ENCODE measurements around the gene NPPC. TPM values are rescaled to one million over a fixed set of nuclear protein-coding genes. Genes with fewer than 3 reads are reported as not detected.

NPPC gene
- total RNA-seq, 4 donors from 2014 or later: not detected

DNA sequence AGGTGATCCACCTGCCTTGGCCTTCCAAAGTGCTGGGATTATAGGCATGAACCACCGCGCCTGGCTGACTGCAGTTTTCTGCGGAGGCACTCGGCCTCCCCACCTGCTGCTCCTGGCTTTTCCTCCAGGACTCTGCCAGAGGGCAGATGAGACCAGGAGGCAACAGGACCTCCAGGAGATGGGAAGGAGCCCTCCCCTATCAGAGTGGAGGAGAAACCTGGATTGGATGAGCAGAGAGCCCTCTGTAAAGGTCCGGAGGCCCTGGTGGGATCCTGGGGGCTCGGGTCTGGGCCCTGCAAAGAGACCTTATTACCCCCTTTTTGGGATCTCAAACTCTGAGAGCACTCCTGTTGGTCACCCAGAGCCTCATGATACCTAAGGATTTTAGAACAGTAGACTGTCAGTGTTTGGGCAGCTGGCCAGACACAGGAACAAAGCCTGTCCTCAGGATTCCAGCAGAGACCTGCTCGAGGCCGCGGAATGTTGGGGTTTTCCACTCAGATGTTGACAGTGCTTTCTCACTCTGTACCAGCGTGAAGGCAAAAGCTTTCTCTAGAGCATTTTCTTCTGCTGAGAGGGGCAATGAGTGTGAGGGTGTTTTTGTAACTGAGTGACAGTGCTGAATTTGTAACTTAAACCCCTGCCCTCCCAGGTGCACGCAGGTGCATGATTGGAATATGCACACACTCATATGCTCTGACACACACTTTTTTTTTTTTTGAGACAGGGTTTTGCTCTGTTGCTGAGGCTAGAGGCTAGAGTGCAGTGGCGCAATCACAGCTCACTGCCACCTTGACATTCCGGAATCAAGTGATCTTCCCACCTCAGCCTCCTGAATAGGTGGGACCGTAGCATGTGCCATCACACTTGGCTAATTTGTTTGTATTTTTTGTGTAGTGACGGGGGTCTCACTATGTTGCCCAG lies 48.4 kb downstream of the NPPC start:
- intact Hi-C loops (cut with DNase I; ENCODE audit: low total_unique reads) (no loop called here), in situ Hi-C loops (cut with MboI; ENCODE audit: low sequenced_read_pairs in 4 of 4) (no loop called here)
- no peak overlapping the region for H3K4me3 ChIP-seq
- DNase-seq (no peak), ATAC-seq (no peak)
- no peaks in the 10 kb centered on the region for H3K36me3 ChIP-seq
- TF ChIP-seq POLR2A (IDR thresholded peaks at IDR 0.05): no peak
- TF ChIP-seq, protein P1, sequence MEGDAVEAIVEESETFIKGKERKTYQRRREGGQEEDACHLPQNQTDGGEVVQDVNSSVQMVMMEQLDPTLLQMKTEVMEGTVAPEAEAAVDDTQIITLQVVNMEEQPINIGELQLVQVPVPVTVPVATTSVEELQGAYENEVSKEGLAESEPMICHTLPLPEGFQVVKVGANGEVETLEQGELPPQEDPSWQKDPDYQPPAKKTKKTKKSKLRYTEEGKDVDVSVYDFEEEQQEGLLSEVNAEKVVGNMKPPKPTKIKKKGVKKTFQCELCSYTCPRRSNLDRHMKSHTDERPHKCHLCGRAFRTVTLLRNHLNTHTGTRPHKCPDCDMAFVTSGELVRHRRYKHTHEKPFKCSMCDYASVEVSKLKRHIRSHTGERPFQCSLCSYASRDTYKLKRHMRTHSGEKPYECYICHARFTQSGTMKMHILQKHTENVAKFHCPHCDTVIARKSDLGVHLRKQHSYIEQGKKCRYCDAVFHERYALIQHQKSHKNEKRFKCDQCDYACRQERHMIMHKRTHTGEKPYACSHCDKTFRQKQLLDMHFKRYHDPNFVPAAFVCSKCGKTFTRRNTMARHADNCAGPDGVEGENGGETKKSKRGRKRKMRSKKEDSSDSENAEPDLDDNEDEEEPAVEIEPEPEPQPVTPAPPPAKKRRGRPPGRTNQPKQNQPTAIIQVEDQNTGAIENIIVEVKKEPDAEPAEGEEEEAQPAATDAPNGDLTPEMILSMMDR (IDR thresholded peaks at IDR 0.05 in 4 of 5, conservative IDR thresholded peaks at IDR 0.05 in 1 of 5): no peak
- H3K27ac ChIP-seq: no peak overlapping the region
- no peaks in the 10 kb centered on the region for H3K9me3 ChIP-seq
- no peaks in the 10 kb centered on the region for H3K4me1 ChIP-seq
- peaks cover 0 to 5% (median 0%) of the 10 kb centered on the region in 3 donors for H3K27me3 ChIP-seq

DNA sequence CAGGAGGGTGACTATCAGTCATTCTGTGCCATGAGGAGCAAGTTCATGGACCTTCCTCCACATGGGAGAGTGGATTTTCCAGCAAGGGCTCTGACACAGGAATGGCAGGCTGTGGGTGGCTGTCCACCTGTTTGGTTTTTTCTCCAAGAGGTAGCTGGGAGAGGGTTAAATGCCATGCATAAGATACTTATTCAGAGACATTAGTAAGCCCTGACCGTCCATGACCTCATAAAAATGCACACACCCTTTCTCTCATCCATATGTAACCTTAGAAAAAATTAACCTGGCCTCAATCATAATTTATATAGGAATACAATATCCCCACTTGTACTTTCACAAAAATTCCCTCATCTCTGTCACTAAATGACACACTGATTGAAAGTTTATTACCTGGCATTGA lies 51.3 kb downstream of the NPPC start:
- ATAC-seq (no peak), DNase-seq (no peak)
- H3K4me1 ChIP-seq: no peaks in the 10 kb centered on the region
- H3K36me3 ChIP-seq: no peaks in the 10 kb centered on the region
- intact Hi-C loops (cut with DNase I; ENCODE audit: low total_unique reads) (no loop called here), in situ Hi-C loops (cut with MboI; ENCODE audit: low sequenced_read_pairs in 4 of 4) (no loop called here)
- H3K9me3 ChIP-seq: no peaks in the 10 kb centered on the region
- TF ChIP-seq, protein P1 (IDR thresholded peaks at IDR 0.05 in 4 of 5, conservative IDR thresholded peaks at IDR 0.05 in 1 of 5): no peak
- no peak for TF ChIP-seq POLR2A (IDR thresholded peaks at IDR 0.05)
- H3K27me3 ChIP-seq: peaks cover 0 to 9% (median 4%) of the 10 kb centered on the region in 3 donors
- no peak overlapping the region for H3K4me3 ChIP-seq
- no peak overlapping the region for H3K27ac ChIP-seq

MicroRNAs encoded within 50 kb of the gene (microRNA counts, 767-probe panel; counts per million panel counts)
- microRNA hsa-miR-1471: 356 to 448 counts per million in 2 donors

Small RNA genes within 50 kb of the gene (microRNA-seq; reads per million reads assigned to microRNA genes)
- 0 reads per million in 2 donors for gene MIR1471 (ENCODE audit: borderline replicate concordance in 2 of 2)

Other genes starting within 250 kb of the NPPC start
- gene PTMA, start 217.9 kb downstream of the NPPC start, total RNA-seq: 100 to 1,000 TPM; 121 to 177 (median 174) TPM
- 10 to 100 TPM; 11.7 to 22.6 (median 17.6) TPM for gene PDE6D, start 145.1 kb downstream of the NPPC start, total RNA-seq
- gene COPS7B, start 140.0 kb downstream of the NPPC start, total RNA-seq: 10 to 100 TPM; 14.8 to 24.1 (median 19.4) TPM
- gene DIS3L2, start 35.3 kb upstream of the NPPC start, total RNA-seq: 10 to 100 TPM; 12.8 to 27.3 (median 16.8) TPM